Measurements from ENCODE around the gene MMD2. TPM values are rescaled to one million over a fixed set of nuclear protein-coding genes. Genes with fewer than 3 reads are reported as not detected.

The MMD2 gene
- total and polyA plus RNA-seq, 2 of the 8 experiments (the other 6 are each of a cell fraction or from before 2014, with no cell fraction given), result 0.14 TPM; not detected in 1

DNA sequence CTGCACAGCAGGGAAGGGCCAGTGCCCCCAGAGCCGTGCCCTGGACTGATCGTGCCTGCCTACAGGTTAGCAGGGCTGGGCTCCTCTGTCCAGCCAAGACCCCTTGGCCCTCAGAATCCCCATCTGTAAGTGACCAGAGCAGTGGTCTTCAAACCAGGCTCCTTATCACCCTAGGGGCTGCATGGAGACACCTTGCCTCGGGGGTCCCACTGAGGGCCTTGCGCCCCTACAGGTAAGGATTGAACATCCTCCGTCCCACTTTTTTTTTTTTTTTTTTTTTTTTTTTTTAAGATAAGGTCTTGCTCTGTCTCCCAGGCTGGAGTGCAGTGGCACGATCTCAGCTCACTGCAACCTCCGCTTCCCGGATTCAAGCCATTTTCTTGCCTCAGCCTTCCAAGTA lies 42.9 kb downstream of the MMD2 start:
- CTCF ChIA-PET (ENCODE audit: partially characterized antibody), result interaction anchor here (0.6 to 2.2 kb wide), 7 partner anchors 28 to 934 kb away, joined by 3 to 10 read pairs (median 3); no protein-coding TSS in a partner anchor
- Histone ChIP-seq H2BK12ac (ENCODE audit: low read depth, low read length) (no peak overlapping the region), H3K18ac (ENCODE audit: extremely low read depth, low read length) (no peak overlapping the region), H3K23me2 (ENCODE audit: low read depth, low read length) (no peaks in the 10 kb centered on the region; the same call in 1 of the 2 replicates), H4K8ac (ENCODE audit: extremely low read depth, insufficient read depth, low read length) (no peak overlapping the region), H3K9me3 (ENCODE audit: insufficient read depth in 2 of 2, low read depth in 1 of 2, low read length in 1 of 2) (peaks cover 2 to 15% of the 10 kb centered on the region in 2 experiments; a peak in 3 of 4 replicates), H2AK5ac (ENCODE audit: low read depth, low read length) (no peak overlapping the region), H2BK20ac (ENCODE audit: low read length) (no peak overlapping the region), H2BK120ac (replicated peaks; ENCODE audit: low read depth, low read length) (no peak overlapping the region), H3K27ac (ENCODE audit: low read depth, low read length) (no peak overlapping the region), H3K4me1 (replicated peaks in 1 of 4; ENCODE audit: control insufficient read depth in 3 of 4, insufficient read depth in 4 of 4, low read length in 3 of 4) (no peaks in the 10 kb centered on the region), H3K79me2 (ENCODE audit: control insufficient read depth in 1 of 2, insufficient read depth in 2 of 2, low read length in 2 of 2) (no peaks in the 10 kb centered on the region), H3K14ac (ENCODE audit: insufficient read length) (no peak overlapping the region), H3K4me2 (ENCODE audit: insufficient read depth in 1 of 2, low read depth in 2 of 2, low read length in 2 of 2) (no peak overlapping the region), H4K91ac (replicated peaks; ENCODE audit: insufficient read length, low read length) (no peak overlapping the region), H2BK15ac (ENCODE audit: low read length) (no peak overlapping the region), H3K23ac (ENCODE audit: insufficient read length) (no peak overlapping the region), H4K5ac (ENCODE audit: insufficient read length, low read depth, low read length) (no peak overlapping the region), H3K56ac (replicated peaks; ENCODE audit: insufficient read length, low read depth, low read length) (no peak overlapping the region), H2BK5ac (ENCODE audit: low read depth, low read length) (no peak overlapping the region), H3K4ac (replicated peaks; ENCODE audit: insufficient read length, low read depth, low read length) (no peak overlapping the region), H3K27me3 (replicated peaks in 1 of 4; ENCODE audit: control insufficient read depth in 3 of 4, extremely low read depth in 1 of 4, insufficient read depth in 3 of 4, low read length in 3 of 4) (no peaks in the 10 kb centered on the region), H3K79me1 (ENCODE audit: low read depth, low read length) (no peaks in the 10 kb centered on the region), H3K4me3 (ENCODE audit: extremely low read depth in 1 of 4, insufficient read depth in 2 of 4, low read depth in 3 of 4, low read length in 4 of 4) (no peak overlapping the region), H2AFZ (ENCODE audit: low read length) (no peak overlapping the region), H3K9ac (replicated peaks in 1 of 4; ENCODE audit: extremely low read depth in 1 of 4, low read depth in 3 of 4, low read length in 3 of 4) (no peak overlapping the region), H3K36me3 (ENCODE audit: control insufficient read depth in 2 of 4, insufficient read depth in 4 of 4, low read length in 3 of 4) (no peaks in the 10 kb centered on the region), H4K20me1 (replicated peaks in 1 of 2; ENCODE audit: control insufficient read depth in 1 of 2, insufficient read depth in 2 of 2, low read length in 2 of 2) (no peaks in the 10 kb centered on the region)
- TF ChIP-seq TAF1 (IDR thresholded peaks at IDR 0.05; ENCODE audit: low read depth, low read length), result no peak
- TF ChIP-seq, protein P1, sequence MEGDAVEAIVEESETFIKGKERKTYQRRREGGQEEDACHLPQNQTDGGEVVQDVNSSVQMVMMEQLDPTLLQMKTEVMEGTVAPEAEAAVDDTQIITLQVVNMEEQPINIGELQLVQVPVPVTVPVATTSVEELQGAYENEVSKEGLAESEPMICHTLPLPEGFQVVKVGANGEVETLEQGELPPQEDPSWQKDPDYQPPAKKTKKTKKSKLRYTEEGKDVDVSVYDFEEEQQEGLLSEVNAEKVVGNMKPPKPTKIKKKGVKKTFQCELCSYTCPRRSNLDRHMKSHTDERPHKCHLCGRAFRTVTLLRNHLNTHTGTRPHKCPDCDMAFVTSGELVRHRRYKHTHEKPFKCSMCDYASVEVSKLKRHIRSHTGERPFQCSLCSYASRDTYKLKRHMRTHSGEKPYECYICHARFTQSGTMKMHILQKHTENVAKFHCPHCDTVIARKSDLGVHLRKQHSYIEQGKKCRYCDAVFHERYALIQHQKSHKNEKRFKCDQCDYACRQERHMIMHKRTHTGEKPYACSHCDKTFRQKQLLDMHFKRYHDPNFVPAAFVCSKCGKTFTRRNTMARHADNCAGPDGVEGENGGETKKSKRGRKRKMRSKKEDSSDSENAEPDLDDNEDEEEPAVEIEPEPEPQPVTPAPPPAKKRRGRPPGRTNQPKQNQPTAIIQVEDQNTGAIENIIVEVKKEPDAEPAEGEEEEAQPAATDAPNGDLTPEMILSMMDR (IDR thresholded peaks at IDR 0.05; ENCODE audit: control extremely low read depth in 1 of 3, insufficient read depth in 1 of 3, low read depth in 1 of 3, low read length in 3 of 3), result peak in 1 of 3 experiments; percentile 19; a peak in 1 of 4 replicates
- FAIRE-seq (no peak), DNase-seq (ENCODE audit: low read depth in 1 of 2, low spot score in 2 of 2) (no peak)
- POLR2A ChIA-PET (ENCODE audit: partially characterized antibody), result no interaction called here
- WGBS, 2 experiments (ENCODE audit: extremely low coverage in 1 of 2, insufficient coverage in 1 of 2, insufficient read length in 1 of 2, insufficient replicate concordance in 2 of 2, low coverage in 1 of 2, low lambda C conversion rate in 2 of 2, missing lambda C conversion rate in 1 of 2), result 77% methylated on average over 7 of the region's 8 CpGs; no CpG with 5 or more reads in 1 of the 2 experiments

All from H1 (cell line).